ENCODE measurements around the gene CERS5. TPM values are rescaled to one million over a fixed set of nuclear protein-coding genes. Genes with fewer than 3 reads are reported as not detected.

CERS5 gene
- 10 to 100 TPM; 52.8 to 56.1 TPM for total RNA-seq

DNA sequence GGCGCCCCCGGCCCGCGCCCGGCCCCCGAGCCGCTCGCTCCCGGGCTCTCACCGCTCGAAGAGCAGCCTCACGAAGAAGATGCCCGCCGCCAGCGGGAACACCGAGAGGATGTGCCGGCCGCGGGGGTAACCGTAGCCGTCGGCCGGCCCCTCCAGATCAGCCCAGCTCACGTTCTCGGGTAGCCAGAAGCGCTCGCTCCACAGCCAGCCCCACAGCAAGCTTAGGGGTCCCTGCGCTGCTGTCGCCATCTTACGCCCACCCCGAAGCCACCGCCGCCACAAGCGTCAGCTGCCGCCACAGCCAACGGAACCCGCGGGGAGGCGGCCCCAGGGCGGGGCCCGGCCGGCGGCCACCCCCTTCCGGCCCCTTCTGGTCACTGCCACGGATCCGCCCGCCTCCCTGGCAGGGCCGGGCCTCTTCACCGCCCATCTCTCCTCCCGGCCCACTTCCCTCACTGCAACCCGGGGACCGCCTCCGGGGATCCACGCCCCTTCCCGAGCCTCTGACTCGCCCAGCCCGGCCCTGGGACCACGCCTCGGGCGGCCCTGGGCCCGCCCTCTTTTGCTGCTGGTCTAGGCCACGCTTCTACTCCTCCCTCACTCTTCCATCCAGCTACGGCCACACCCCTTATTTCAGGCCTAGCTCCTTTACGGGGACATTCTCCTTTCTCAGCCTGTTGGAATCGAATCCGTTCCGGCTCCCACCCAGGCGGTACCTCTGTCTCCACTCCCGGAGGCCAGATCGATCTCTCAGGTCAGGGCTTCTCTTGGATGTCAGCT lies at the start of gene CERS5:
Gene CERS5, minus strand, starts transcription at position 321 of the 780 bp plus-strand sequence. Its CDS starts 72 bp downstream, at position 249.
- CTCF ChIA-PET: interaction anchor here (0.9 to 6.2 kb wide), 11 partner anchors 9 to 116 kb away, joined by 3 to 41 read pairs (median 4); partner anchors contain the start of genes COX14, LIMA1 and SMARCD1
- POLR2A ChIA-PET: interaction anchor here (0.6 to 2.9 kb wide), 8 partner anchors 12 to 1968 kb away, joined by 3 to 25 read pairs (median 4); partner anchors contain the start of genes COX14 and SMARCD1

- CTCF ChIA-PET: interaction anchor here (0.6 kb wide), 1 partner anchor 32 kb away, joined by 3 read pairs; no protein-coding TSS in a partner anchor
- POLR2A ChIA-PET: no interaction called here
These were observed 47.9 kb upstream of the CERS5 start for GRCh38 chr12:50215033-50215432.

- ChIA-PET CTCF (no interaction called here), POLR2A (interaction anchor here (0.6 kb wide), 1 partner anchor 550 kb away, joined by 3 read pairs; the partner anchor contains the start of gene ATF1)
These were observed 46.8 kb upstream of the CERS5 start for GRCh38 chr12:50214018-50214417.

- CTCF ChIA-PET: interaction anchor here (0.6 kb wide), 1 partner anchor 159 kb away, joined by 4 read pairs; no protein-coding TSS in a partner anchor
- POLR2A ChIA-PET: no interaction called here
These were observed 46.3 kb upstream of the CERS5 start for GRCh38 chr12:50213439-50213838.

DNA sequence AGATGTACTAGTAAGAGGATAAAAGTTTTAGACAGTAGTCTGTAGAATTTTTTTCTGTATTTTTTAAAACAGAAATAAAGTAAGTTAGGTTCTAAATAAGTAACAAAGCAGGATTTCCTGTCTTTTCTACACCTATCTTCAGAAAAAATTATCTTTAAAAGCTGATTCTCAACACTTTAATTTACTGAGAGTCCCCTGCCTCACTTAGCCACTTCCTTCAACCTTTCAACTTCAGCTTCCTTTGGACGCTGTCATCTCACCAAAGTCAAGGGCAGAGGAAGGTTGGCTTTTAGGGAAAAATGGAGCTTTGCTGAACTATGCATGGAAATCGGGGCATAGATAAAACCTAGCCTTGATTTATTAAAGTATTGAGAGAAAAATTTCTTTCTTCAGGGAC lies 44.9 kb upstream of the CERS5 start:
- CTCF ChIA-PET: interaction anchor here (1.0 to 1.3 kb wide), 3 partner anchors 40 to 184 kb away, joined by 3 to 5 read pairs (median 4); partner anchors contain the start of gene FAM186A
- POLR2A ChIA-PET: interaction anchor here (0.5 kb wide), 1 partner anchor 48 kb away, joined by 4 read pairs; no protein-coding TSS in a partner anchor

DNA sequence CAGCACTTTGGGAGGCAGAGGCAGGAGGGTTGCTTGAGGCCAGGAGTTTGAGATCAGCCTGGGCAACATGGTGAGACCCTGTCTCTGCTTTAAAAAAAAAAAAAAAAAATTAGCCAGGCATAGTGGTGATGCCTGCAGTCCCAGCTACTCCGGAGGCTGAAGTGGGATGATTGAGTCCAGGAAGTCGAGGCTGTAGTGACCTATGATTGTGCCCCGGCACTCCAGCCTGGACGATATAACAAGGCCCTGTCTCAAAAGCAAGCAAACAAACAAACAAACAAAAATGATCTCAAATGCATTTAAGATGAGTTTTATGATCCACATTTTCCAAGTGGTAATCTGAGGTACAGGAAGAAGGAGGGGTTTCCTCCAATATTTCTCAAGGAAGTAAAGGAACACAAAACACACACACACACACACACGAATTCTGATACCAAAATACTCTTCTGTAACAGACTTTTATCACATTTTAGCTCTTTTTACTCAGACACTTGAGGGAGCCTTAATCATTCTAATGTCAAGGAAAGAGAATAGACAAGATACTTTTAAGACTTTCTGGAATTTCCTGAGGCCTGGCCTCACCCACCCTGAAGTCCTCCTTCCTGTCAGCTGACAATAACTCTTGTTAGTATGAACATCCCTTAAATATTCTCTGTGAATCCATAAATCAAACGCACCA lies 44.4 kb upstream of the CERS5 start:
- CTCF ChIA-PET: interaction anchor here (1.0 to 1.3 kb wide), 3 partner anchors 40 to 184 kb away, joined by 3 to 5 read pairs (median 4); partner anchors contain the start of gene FAM186A
- POLR2A ChIA-PET: interaction anchor here (0.5 kb wide), 1 partner anchor 49 kb away, joined by 4 read pairs; no protein-coding TSS in a partner anchor

- ChIA-PET POLR2A (no interaction called here), CTCF (interaction anchor here (0.7 to 1.4 kb wide), 3 partner anchors 27 to 88 kb away, joined by 3 read pairs; no protein-coding TSS in a partner anchor)
These were observed 40.3 kb upstream of the CERS5 start for GRCh38 chr12:50207424-50207823.

DNA sequence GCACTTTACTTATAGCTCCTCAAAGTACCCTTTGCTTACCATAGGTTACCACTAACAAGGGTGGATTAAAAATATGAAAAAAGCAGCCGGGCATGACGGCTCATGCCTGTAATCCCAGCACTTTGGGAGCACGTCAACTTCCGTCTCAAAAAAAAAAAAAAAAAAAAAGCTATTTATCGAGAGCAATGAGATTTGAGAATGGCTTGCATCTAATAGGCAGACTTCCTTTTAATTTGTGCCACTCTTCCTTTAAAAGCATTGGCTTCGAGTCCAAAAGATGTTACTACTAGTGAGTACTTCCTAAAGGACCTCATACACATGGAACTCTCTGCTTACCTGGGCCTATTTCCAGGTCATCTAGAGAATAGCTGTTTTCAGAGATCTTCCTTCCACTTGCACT lies 38.5 kb upstream of the CERS5 start:
- POLR2A ChIA-PET: interaction anchor here (0.6 kb wide), 1 partner anchor 122 kb away, joined by 10 read pairs; no protein-coding TSS in a partner anchor
- CTCF ChIA-PET: interaction anchor here (0.6 to 1.5 kb wide), 2 partner anchors 137 to 239 kb away, joined by 3 read pairs; no protein-coding TSS in a partner anchor

GRCh38 chr12:50203691-50204090 lies 36.5 kb upstream of the CERS5 start:
- ChIA-PET CTCF (no interaction called here), POLR2A (no interaction called here)

GRCh38 chr12:50201987-50202521 lies 34.9 kb upstream of the CERS5 start:
- ChIA-PET POLR2A (no interaction called here), CTCF (no interaction called here)

DNA sequence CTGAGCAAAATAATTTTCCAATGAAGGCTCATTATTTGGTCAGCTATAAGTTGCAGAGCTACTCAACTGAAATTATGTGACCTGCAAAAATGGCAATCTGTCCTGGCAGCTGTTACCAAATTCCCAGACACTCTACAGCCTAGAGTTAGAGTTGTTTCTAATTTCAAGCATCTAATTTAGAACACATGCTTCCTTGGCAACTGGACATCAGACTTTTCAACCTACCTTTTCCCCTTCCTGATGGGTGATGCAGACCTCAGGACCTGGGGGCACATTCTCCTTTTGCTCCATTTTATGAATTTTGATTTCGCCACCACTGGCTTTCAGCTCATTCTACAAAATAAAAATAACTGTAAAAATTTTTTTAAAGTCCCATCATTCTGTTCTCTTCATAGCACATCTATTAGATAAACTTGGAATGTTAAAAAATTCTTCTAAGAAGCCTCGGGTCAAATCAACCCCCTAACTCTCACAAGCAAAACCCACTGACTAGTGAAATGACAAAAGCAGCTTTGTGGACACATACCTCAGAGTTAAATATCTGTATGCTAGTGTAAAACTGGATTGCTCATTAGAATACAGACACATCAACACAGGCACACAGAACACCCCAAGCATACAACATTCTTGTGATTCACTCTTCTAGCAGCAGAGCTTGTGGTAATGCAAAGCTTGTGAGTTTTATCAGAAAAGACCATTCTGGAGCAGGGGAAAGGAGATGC lies 33.5 kb upstream of the CERS5 start:
- ChIA-PET POLR2A (interaction anchor here (1.0 kb wide), 1 partner anchor 14 kb away, joined by 4 read pairs; no protein-coding TSS in a partner anchor), CTCF (no interaction called here)

GRCh38 chr12:50198829-50199228 lies 31.7 kb upstream of the CERS5 start:
- POLR2A ChIA-PET: no interaction called here
- CTCF ChIA-PET: no interaction called here

DNA sequence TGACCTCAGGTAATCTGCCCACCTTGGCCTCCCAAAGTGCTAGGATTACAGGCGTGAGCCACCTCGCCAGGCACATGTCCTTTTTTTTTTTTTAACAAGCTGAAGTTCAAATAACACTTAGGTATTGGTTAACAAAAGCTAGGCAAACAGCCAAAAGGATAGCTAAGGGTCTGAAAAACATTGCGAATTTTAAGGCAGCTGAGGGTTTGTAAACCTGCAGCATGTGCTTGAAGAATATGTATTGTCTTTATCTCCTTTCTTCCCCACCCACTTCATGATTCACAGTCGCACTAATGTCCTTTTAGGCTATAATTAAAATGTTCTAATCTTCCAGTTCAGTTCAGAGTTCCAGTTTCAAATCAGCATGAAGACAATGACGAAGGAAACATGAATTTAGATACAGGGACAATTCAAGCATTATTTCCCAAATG lies 30.1 kb upstream of the CERS5 start:
- POLR2A ChIA-PET: no interaction called here
- CTCF ChIA-PET: no interaction called here

DNA sequence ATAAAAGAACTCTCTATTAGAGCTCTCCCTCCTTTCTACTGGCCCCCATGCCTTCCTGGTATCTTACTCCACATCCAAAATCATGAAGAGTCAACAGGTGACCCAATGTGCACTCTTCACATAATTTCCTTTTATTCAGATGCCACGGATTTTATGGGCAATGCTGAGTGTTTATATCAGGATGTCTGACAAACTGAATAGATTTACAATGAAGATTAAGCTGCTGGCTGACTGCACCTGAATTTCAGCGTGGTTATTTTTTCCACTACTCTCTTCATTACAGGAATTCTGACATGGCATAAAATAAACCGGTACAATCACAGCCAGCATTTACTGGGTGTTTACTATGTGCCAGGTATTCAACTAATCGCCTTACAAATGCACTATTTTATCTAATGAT lies 29.4 kb upstream of the CERS5 start:
- POLR2A ChIA-PET: interaction anchor here (0.6 kb wide), 1 partner anchor 73 kb away, joined by 6 read pairs; no protein-coding TSS in a partner anchor
- CTCF ChIA-PET: interaction anchor here (0.5 to 0.7 kb wide), 2 partner anchors 85 to 520 kb away, joined by 3 to 6 read pairs; partner anchors contain the start of gene COX14

GRCh38 chr12:50195832-50196231 lies 28.7 kb upstream of the CERS5 start:
- CTCF ChIA-PET: interaction anchor here (1.0 kb wide), 1 partner anchor 40 kb away, joined by 5 read pairs; no protein-coding TSS in a partner anchor
- POLR2A ChIA-PET: interaction anchor here (0.6 kb wide), 1 partner anchor 74 kb away, joined by 6 read pairs; no protein-coding TSS in a partner anchor

- ChIA-PET POLR2A (no interaction called here), CTCF (no interaction called here)
These were observed 25.7 kb upstream of the CERS5 start for GRCh38 chr12:50192908-50193307.

DNA sequence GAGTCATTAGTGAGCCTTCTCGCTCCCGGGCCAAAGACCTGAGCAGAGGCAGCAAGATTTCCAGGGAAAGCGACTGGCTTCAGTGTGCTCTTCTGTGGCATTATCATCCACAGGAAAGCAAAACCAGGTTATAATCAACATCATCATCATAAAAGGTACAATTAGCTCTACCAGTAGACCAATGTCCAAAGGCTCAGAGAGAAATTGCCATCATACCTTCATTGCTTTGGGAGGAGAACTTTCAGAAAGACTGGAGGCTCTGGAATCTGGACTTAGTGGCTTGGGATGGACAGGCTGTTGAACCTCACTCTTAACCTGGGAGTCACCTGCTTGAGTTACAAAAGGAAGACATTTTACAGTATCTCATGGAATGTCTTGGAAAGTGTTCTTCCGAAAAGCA lies 25.1 kb upstream of the CERS5 start:
- POLR2A ChIA-PET: no interaction called here
- CTCF ChIA-PET: no interaction called here

GRCh38 chr12:50190859-50191258 lies 23.7 kb upstream of the CERS5 start:
- POLR2A ChIA-PET: interaction anchor here (0.9 kb wide), 1 partner anchor 92 kb away, joined by 6 read pairs; the partner anchor contains the start of gene LIMA1
- CTCF ChIA-PET: no interaction called here
